Measurements from ENCODE around the gene FAM187B.

FAM187B gene

DNA sequence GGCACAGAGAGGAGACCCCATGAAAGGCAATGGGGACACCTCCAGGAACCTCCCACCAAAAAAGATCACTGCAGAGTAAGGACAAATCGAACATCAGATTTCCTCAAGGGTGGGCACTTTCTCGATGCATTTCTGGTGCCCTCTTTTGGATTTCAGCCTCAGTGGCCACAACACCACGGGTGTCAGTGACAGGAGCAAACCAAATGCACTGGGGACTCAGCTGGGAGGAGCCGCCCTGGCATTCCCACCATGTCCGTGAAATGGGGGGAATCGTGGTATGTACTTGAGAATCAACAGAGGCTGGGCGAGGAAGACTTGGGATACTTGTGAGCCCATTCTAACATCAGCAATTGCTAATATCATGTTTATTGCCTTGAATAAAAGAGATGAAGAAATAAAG is 16.3 kb downstream of the FAM187B start:
- Histone ChIP-seq H3K4me1 (ENCODE audit: control insufficient read depth, insufficient read depth, low read length) (peaks cover 10% of the 10 kb centered on the region), H3K36me3 (ENCODE audit: control insufficient read depth in 2 of 2, insufficient read depth in 1 of 2, low read length in 2 of 2) (peaks cover 0 to 5% of the 10 kb centered on the region in 2 experiments; a peak in 1 of 3 replicates), H3K9me3 (ENCODE audit: control insufficient read depth, insufficient read depth, low read depth, low read length) (peaks cover 5% of the 10 kb centered on the region), H3K27ac (ENCODE audit: extremely low read depth, low read depth, low read length) (0 out of 2 replicates have a peak overlapping the region, but pooled peaks have one; percentile 0), H3K4me3 (ENCODE audit: low read depth, low read length) (no peak overlapping the region)
- CTCF ChIA-PET: interaction anchor here (0.7 to 1.2 kb wide), 2 partner anchors 8 to 58 kb away, joined by 3 read pairs; partner anchors contain the start of gene FXYD5
- TF ChIP-seq ZNF449 (tag by site-specific recombination; IDR thresholded peaks at IDR 0.05) (no peak), PRDM10 (tag by site-specific recombination; IDR thresholded peaks at IDR 0.05) (peak; percentile 85)
- POLR2A ChIA-PET: no interaction called here

DNA sequence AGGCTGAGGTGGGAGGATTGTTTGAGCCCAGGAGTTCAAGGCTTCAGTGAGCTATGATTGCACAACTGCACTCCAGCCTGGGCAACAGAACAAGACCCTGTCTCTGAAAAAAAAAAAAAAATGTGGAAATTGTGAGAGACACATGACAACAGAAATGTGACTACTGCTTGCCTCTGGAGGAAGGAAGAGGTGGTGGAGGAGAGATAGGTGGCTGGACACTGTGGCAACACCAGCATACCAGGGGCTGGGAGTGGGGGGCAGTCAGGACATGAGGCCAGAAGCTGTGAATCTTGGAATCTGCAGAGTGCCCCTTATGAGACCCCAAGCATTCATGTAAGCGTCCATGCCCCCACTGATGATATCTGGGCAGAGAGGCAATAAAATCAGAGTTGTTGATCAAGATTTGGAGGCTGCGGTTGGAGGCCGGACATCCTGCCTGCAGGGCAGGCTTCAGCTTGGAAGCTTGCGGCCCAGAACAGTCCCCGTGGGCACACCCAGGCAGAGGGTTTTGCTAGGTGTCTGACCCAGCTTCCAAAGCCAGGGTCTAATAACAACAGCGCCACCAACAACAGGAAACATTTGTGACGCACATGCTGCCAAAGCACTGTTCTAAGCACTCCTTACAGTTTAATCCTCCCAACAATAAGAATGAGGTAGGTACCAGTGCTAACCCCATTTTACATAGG is 16.9 kb downstream of the FAM187B start:
- Histone ChIP-seq H3K27ac (ENCODE audit: extremely low read depth, low read depth, low read length) (no peak overlapping the region), H3K4me1 (ENCODE audit: control insufficient read depth, insufficient read depth, low read length) (peaks cover 10% of the 10 kb centered on the region), H3K36me3 (ENCODE audit: control insufficient read depth in 2 of 2, insufficient read depth in 1 of 2, low read length in 2 of 2) (peaks cover 0 to 5% of the 10 kb centered on the region in 2 experiments; a peak in 1 of 3 replicates), H3K4me3 (ENCODE audit: low read depth, low read length) (no peak overlapping the region), H3K9me3 (ENCODE audit: control insufficient read depth, insufficient read depth, low read depth, low read length) (peaks cover under 1% of the 10 kb centered on the region)
- POLR2A ChIA-PET: no interaction called here
- CTCF ChIA-PET: interaction anchor here (0.5 to 1.1 kb wide), 5 partner anchors 8 to 806 kb away, joined by 3 to 6 read pairs (median 3); no protein-coding TSS in a partner anchor
- TF ChIP-seq ZNF677 (tag by site-specific recombination; IDR thresholded peaks at IDR 0.05): no peak

- Histone ChIP-seq H3K27ac (ENCODE audit: extremely low read depth, low read depth, low read length) (no peak overlapping the region), H3K9me3 (ENCODE audit: control insufficient read depth, insufficient read depth, low read depth, low read length) (no peaks in the 10 kb centered on the region), H3K4me3 (ENCODE audit: low read depth, low read length) (no peak overlapping the region), H3K4me1 (ENCODE audit: control insufficient read depth, insufficient read depth, low read length) (peaks cover 10% of the 10 kb centered on the region), H3K36me3 (ENCODE audit: control insufficient read depth in 2 of 2, insufficient read depth in 1 of 2, low read length in 2 of 2) (peaks cover 0 to 5% of the 10 kb centered on the region in 2 experiments; a peak in 1 of 3 replicates)
- TF ChIP-seq ZNF785 (tag by site-specific recombination; IDR thresholded peaks at IDR 0.05) (no peak), SCRT2 (tag by site-specific recombination; IDR thresholded peaks at IDR 0.05) (no peak), ZNF776 (tag by site-specific recombination; IDR thresholded peaks at IDR 0.05; ENCODE audit: borderline replicate concordance) (no peak), ZNF548 (tag by site-specific recombination; IDR thresholded peaks at IDR 0.05) (no peak), ZIC2 (tag by site-specific recombination; IDR thresholded peaks at IDR 0.05) (no peak)
- TF ChIP-seq, protein P1, sequence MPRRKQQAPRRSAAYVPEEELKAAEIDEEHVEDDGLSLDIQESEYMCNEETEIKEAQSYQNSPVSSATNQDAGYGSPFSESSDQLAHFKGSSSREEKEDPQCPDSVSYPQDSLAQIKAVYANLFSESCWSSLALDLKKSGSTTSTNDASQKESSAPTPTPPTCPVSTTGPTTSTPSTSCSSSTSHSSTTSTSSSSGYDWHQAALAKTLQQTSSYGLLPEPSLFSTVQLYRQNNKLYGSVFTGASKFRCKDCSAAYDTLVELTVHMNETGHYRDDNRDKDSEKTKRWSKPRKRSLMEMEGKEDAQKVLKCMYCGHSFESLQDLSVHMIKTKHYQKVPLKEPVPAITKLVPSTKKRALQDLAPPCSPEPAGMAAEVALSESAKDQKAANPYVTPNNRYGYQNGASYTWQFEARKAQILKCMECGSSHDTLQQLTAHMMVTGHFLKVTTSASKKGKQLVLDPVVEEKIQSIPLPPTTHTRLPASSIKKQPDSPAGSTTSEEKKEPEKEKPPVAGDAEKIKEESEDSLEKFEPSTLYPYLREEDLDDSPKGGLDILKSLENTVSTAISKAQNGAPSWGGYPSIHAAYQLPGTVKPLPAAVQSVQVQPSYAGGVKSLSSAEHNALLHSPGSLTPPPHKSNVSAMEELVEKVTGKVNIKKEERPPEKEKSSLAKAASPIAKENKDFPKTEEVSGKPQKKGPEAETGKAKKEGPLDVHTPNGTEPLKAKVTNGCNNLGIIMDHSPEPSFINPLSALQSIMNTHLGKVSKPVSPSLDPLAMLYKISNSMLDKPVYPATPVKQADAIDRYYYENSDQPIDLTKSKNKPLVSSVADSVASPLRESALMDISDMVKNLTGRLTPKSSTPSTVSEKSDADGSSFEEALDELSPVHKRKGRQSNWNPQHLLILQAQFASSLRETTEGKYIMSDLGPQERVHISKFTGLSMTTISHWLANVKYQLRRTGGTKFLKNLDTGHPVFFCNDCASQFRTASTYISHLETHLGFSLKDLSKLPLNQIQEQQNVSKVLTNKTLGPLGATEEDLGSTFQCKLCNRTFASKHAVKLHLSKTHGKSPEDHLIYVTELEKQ (tag by site-specific recombination; IDR thresholded peaks at IDR 0.05; ENCODE audit: borderline replicate concordance): no peak
- TF ChIP-seq, protein P2, sequence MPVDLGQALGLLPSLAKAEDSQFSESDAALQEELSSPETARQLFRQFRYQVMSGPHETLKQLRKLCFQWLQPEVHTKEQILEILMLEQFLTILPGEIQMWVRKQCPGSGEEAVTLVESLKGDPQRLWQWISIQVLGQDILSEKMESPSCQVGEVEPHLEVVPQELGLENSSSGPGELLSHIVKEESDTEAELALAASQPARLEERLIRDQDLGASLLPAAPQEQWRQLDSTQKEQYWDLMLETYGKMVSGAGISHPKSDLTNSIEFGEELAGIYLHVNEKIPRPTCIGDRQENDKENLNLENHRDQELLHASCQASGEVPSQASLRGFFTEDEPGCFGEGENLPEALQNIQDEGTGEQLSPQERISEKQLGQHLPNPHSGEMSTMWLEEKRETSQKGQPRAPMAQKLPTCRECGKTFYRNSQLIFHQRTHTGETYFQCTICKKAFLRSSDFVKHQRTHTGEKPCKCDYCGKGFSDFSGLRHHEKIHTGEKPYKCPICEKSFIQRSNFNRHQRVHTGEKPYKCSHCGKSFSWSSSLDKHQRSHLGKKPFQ (tag by site-specific recombination; IDR thresholded peaks at IDR 0.05): no peak
- ChIA-PET CTCF (interaction anchor here (0.7 kb wide), 2 partner anchors 60 to 385 kb away, joined by 3 to 4 read pairs; no protein-coding TSS in a partner anchor), POLR2A (no interaction called here)
Measured at GRCh38 chr19:35209646-35210045, 18.9 kb downstream of the FAM187B start.
